Epithelial cell of esophagus (primary cell): ENCODE data around the gene MXRA5.

Experiments
- DNase-seq: peaks from one replicate; pipeline ENCODE4 v3.0.0; 2010; ENCODE audit warnings: low read depth
- H3K4me3 ChIP-seq: 2 replicates; pipeline ENCODE4 v1.5.1; 2011; ENCODE audit warnings: mild to moderate bottlenecking, low read length, control low read depth
- CTCF ChIP-seq: IDR thresholded peaks from 2 replicates; pipeline ENCODE4 v1.5.1; 2011; ENCODE audit warnings: low read depth, mild to moderate bottlenecking, low read length, control low read depth, inconsistent platforms; ENCODE audit not compliant: insufficient read depth; ENCODE audit errors: missing control alignments

Gene MXRA5

GRCh38 chrX:3346501-3347259, at the start of gene MXRA5:
MXRA5 (minus strand) TSS chrX:3346652; CDS start chrX:3343833, 2,819 bp downstream.
- H3K4me3 ChIP-seq: peak within 1 kb of the TSS; percentile 39
- no peak for TF ChIP-seq CTCF
- peak; percentile 54 for DNase-seq

- no peak for DNase-seq
- TF ChIP-seq CTCF: no peak
Observed at GRCh38 chrX:3393581-3394111, 47.2 kb upstream of the MXRA5 start.

GRCh38 chrX:3393178-3393577, 46.7 kb upstream of the MXRA5 start:
- no peak overlapping the region for H3K4me3 ChIP-seq
- DNase-seq: no peak
- TF ChIP-seq CTCF: no peak

More at GRCh38 chrX:3393581-3394111, 47.2 kb upstream of the MXRA5 start:
- H3K4me3 ChIP-seq: no peak overlapping the region

- no peak overlapping the region for H3K4me3 ChIP-seq
- TF ChIP-seq CTCF: no peak
- no peak for DNase-seq
Observed at GRCh38 chrX:3388457-3388856, 42.0 kb upstream of the MXRA5 start.

- no peak overlapping the region for H3K4me3 ChIP-seq
- peak; percentile 42 for DNase-seq
- TF ChIP-seq CTCF: no peak
Observed at GRCh38 chrX:3384327-3384726, 37.9 kb upstream of the MXRA5 start.

- no peak for DNase-seq
- TF ChIP-seq CTCF: no peak
- H3K4me3 ChIP-seq: no peak overlapping the region
Observed at GRCh38 chrX:3380603-3381002, 34.2 kb upstream of the MXRA5 start.

- DNase-seq: no peak
- no peak for TF ChIP-seq CTCF
Observed at GRCh38 chrX:3379111-3379510, 32.7 kb upstream of the MXRA5 start.

More at GRCh38 chrX:3379111-3379510, 32.7 kb upstream of the MXRA5 start:
- no peak overlapping the region for H3K4me3 ChIP-seq
